ENCODE data around the gene EGFL8. TPM values are rescaled to one million over a fixed set of nuclear protein-coding genes. Genes with fewer than 3 reads are reported as not detected.

Gene EGFL8
- total and polyA plus RNA-seq, 9 of the 15 experiments (the other 6 are each of a cell fraction or from before 2014, with no cell fraction given), result 2.2 to 47.4 (median 14.2) TPM

DNA sequence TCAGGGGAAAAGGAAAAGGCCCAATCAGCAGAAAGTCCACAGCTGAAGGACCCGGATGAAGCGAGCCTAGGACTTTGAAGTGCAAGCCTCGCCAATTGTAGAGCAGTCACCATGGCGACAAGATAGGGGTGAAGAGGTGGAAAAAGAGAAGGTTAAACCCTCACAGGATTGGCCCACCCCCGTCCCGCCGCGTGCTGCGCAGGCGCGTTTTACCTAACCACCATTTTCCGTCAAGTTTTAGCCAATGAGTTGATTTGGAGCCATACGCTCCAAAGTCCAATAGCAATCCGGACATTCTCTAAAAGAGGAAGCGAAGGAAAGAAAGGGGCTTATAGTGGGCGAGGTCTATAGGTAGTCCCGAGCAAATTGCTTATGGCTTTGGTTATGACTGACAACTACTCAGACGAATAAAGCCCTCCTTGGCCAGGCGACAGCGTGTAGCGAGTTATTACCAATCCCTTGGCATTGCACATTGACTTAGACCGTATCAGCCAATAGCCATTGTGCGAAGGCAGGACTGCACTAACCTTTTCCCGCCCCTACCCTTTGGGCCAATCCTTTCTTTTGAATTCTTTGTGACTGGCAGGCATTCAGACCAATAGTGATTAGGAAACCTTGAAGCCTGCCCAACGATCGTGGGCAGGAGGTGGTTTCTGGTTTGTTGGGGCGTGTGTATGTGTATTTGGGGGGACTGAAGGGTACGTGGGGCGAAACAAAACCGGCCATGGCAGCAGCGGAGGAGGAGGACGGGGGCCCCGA is 13.6 kb downstream of the EGFL8 start, which contains the start of gene RNF5 (continued):
- TF ChIP-seq NFYB (IDR thresholded peaks at IDR 0.05; ENCODE audit: extremely low read depth, insufficient read length) (peak; percentile 99), ARID1B (IDR thresholded peaks at IDR 0.05) (no peak), NFE2 (IDR thresholded peaks at IDR 0.05; ENCODE audit: low read depth) (no peak), ZNF584 (CRISPR knock-in tag; IDR thresholded peaks at IDR 0.05; ENCODE audit: low read depth) (no peak), FOXJ2 (tag; IDR thresholded peaks at IDR 0.05) (peak; percentile 94), MCM5 (IDR thresholded peaks at IDR 0.05; ENCODE audit: low read depth) (no peak), RFX5 (IDR thresholded peaks at IDR 0.05; ENCODE audit: low read depth, low read length) (peak; percentile 65; the same call in 1 of the 2 replicates), LCOR (CRISPR knock-in tag; IDR thresholded peaks at IDR 0.05) (no peak; the same call in 1 of the 2 replicates), ZNF507 (tag; conservative IDR thresholded peaks at IDR 0.05) (no peak), CHD1 (IDR thresholded peaks at IDR 0.05; ENCODE audit: low read length) (peak; percentile 19), E2F3 (CRISPR knock-in tag; IDR thresholded peaks at IDR 0.05) (no peak), FOXK1 (CRISPR knock-in tag; IDR thresholded peaks at IDR 0.05; ENCODE audit: borderline replicate concordance) (no peak; the same call in 1 of the 2 replicates), ZNF133 (CRISPR knock-in tag; IDR thresholded peaks at IDR 0.05) (no peak), L3MBTL2 (IDR thresholded peaks at IDR 0.05) (peak; percentile 94), HLTF (IDR thresholded peaks at IDR 0.05) (no peak), ZNF146 (CRISPR knock-in tag; IDR thresholded peaks at IDR 0.05; ENCODE audit: unreplicated experiment) (no peak), ARID2 (IDR thresholded peaks at IDR 0.05) (no peak), ZNF79 (CRISPR knock-in tag; IDR thresholded peaks at IDR 0.05; ENCODE audit: low read depth) (no peak), ZBTB1 (CRISPR knock-in tag; IDR thresholded peaks at IDR 0.05; ENCODE audit: borderline replicate concordance, low read depth) (no peak), ZNF232 (CRISPR knock-in tag; IDR thresholded peaks at IDR 0.05) (no peak)
- TF ChIP-seq, protein P1, sequence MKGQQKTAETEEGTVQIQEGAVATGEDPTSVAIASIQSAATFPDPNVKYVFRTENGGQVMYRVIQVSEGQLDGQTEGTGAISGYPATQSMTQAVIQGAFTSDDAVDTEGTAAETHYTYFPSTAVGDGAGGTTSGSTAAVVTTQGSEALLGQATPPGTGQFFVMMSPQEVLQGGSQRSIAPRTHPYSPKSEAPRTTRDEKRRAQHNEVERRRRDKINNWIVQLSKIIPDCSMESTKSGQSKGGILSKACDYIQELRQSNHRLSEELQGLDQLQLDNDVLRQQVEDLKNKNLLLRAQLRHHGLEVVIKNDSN (CRISPR knock-in tag; IDR thresholded peaks at IDR 0.05), result no peak
- TF ChIP-seq, protein P2, sequence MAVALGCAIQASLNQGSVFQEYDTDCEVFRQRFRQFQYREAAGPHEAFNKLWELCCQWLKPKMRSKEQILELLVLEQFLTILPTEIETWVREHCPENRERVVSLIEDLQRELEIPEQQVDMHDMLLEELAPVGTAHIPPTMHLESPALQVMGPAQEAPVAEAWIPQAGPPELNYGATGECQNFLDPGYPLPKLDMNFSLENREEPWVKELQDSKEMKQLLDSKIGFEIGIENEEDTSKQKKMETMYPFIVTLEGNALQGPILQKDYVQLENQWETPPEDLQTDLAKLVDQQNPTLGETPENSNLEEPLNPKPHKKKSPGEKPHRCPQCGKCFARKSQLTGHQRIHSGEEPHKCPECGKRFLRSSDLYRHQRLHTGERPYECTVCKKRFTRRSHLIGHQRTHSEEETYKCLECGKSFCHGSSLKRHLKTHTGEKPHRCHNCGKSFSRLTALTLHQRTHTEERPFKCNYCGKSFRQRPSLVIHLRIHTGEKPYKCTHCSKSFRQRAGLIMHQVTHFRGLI (CRISPR knock-in tag; IDR thresholded peaks at IDR 0.05), result no peak
- TF ChIP-seq, protein P3, sequence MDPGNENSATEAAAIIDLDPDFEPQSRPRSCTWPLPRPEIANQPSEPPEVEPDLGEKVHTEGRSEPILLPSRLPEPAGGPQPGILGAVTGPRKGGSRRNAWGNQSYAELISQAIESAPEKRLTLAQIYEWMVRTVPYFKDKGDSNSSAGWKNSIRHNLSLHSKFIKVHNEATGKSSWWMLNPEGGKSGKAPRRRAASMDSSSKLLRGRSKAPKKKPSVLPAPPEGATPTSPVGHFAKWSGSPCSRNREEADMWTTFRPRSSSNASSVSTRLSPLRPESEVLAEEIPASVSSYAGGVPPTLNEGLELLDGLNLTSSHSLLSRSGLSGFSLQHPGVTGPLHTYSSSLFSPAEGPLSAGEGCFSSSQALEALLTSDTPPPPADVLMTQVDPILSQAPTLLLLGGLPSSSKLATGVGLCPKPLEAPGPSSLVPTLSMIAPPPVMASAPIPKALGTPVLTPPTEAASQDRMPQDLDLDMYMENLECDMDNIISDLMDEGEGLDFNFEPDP (CRISPR knock-in tag; IDR thresholded peaks at IDR 0.05), result no peak
- TF ChIP-seq, protein P4, sequence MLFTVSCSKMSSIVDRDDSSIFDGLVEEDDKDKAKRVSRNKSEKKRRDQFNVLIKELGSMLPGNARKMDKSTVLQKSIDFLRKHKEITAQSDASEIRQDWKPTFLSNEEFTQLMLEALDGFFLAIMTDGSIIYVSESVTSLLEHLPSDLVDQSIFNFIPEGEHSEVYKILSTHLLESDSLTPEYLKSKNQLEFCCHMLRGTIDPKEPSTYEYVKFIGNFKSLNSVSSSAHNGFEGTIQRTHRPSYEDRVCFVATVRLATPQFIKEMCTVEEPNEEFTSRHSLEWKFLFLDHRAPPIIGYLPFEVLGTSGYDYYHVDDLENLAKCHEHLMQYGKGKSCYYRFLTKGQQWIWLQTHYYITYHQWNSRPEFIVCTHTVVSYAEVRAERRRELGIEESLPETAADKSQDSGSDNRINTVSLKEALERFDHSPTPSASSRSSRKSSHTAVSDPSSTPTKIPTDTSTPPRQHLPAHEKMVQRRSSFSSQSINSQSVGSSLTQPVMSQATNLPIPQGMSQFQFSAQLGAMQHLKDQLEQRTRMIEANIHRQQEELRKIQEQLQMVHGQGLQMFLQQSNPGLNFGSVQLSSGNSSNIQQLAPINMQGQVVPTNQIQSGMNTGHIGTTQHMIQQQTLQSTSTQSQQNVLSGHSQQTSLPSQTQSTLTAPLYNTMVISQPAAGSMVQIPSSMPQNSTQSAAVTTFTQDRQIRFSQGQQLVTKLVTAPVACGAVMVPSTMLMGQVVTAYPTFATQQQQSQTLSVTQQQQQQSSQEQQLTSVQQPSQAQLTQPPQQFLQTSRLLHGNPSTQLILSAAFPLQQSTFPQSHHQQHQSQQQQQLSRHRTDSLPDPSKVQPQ (CRISPR knock-in tag; IDR thresholded peaks at IDR 0.05; ENCODE audit: borderline replicate concordance), result no peak

Measured in K562 (cell line).